Right hindlimb (tissue), 1 donor: ENCODE data around the gene ATAD2B.
"Not testable (repeated sequence)": the region's sequence is repeated elsewhere in the genome, so short reads cannot be mapped to it uniquely, and the experiment has no call there.

Experiments
- DNase-seq: peaks from one replicate; pipeline ENCODE4 v3.0.0-alpha.2; 2018

ATAD2B gene

GRCh38 chr2:23926750-23927571 lies at the start of gene ATAD2B:
Gene ATAD2B, minus strand, starts transcription at chr2:23927123. Its CDS starts 353 bp downstream, at chr2:23926770.
- DNase-seq: peak; percentile 97

DNA sequence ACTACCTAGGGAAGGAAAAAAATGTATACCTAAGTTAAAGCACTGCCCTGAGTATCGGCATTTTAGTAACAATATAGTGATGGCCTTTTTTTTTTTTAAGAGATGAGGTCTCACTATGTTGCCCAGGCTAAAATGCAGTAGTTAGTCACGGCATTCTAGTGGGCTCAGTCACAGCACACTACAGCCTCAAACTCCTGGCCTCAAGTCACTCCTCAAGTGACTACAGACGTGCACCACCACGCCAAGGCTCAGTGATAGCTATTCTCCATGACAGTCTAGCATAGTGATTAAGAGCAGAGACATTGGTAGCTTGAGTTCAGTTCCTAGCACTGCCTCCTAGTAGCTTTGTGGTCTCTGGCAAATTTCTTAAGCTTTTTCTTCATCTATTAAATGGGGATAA lies 40.9 kb upstream of the ATAD2B start:
- DNase-seq: no peak

DNA sequence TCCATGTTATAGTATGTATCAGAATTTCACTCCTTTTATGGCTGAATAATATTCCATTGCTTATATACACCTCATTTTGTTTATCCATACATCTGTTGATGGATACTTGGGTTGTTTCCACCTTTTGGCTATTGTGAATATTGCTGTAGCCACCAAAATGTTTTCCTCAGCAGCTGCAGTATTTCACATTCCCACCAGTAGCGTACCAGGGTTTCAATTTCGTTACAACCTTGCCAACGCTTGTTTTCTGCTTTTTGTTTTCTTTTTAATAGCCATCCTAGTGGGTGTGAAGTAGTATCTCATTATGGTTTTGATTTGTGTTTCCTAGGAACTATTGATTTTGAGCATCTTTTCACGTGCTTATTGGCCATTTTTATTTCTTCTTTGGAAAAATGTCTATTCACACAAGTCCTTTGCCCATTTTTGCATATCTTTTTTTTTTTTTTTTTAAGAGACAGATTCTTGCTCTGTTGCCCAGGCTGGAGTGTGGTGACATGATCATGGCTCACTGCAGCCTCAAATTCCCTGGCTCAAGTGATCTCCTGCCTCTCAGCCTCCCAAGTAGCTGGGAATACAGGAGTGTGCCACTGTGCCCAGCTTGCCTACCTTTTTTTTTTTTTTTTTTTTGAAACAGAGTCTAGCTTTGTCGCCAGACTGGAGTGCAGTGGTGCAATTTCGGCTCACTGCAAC lies 27.5 kb upstream of the ATAD2B start:
- DNase-seq: no peak

- no peak for DNase-seq
Measured at GRCh38 chr2:23953625-23954024, 26.7 kb upstream of the ATAD2B start.

DNA sequence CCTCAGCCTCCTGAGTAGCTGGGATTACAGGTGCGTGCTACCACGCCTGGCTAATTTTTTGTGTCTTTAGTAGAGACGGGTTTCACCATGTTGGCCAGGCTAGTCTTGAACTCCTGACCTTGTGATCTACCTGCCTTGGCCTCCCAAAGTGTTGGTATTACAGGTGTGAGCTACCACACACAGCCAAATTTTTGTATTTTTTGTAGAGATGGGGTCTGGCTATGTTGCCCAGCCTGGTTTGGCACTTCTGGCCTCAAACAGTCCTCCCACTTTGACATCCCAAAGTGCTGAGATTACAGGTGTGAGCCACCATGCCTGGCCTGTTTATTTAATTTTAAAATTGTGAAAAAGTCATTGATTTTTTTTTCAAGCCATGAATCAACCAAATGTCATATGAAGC lies 25.6 kb upstream of the ATAD2B start:
- DNase-seq: not testable (repeated sequence)

- DNase-seq: no peak
Measured at GRCh38 chr2:23947350-23947749, 20.4 kb upstream of the ATAD2B start.

- no peak for DNase-seq
Measured at GRCh38 chr2:23944976-23945375, 18.1 kb upstream of the ATAD2B start.

DNA sequence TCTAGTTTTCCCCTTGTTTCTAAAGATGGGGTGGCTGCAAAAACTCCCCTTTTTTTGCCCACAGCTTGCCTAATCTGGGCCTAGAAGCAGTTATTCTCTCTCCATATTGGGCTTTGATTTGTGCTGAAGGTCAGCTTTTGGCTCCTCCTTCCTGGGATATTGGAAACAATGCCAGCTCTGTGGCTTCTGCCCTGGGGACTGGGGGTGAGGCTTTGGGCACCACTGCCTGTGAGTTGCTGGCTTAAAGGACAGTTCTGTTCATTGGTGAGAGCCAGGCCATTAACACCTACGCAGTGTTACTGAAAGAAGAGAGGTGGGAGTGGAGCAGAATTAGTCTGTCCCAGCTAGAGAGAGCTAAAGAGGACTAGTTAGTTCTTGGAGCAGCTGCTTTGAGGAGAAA lies 17.6 kb upstream of the ATAD2B start:
- peak; percentile 32 for DNase-seq

DNA sequence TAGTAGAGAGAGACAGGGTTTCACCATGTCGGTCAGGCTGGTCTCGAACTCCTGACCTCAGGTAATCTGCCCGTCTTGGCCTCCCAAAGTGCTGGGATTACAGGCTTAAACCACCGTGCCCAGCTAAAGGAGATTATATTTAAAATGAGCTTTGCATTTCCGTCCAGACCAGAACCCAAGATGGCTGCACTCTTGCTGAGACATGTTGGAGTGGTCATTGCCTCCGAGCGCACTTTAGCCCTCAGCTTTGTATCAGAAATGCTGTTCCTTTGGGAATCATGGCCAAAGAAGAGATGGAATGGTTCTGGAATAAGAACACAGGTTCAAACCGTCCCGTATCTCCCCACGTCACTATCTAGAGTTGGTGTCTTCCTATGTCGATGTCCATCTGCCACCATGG lies 16.7 kb upstream of the ATAD2B start:
- DNase-seq: no peak

DNA sequence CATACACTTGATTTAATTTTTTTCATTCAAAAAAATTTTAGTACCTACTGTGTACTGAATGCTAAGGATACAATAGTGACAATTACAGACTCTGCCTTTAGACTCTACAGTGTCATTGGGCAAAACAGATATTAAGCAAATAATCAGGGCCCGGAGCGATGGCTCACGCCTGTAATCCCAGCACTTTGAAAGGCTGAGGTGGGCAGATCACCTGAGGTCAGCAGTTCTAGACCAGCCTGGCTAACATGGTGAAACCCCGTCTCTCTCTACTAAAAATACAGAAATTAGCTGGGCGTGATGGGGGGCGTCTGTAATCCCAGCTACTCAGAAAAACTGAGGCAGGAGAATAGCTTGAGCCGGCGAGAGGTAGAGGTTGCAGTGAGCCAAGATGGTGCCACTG lies 14.7 kb upstream of the ATAD2B start:
- no peak for DNase-seq

DNA sequence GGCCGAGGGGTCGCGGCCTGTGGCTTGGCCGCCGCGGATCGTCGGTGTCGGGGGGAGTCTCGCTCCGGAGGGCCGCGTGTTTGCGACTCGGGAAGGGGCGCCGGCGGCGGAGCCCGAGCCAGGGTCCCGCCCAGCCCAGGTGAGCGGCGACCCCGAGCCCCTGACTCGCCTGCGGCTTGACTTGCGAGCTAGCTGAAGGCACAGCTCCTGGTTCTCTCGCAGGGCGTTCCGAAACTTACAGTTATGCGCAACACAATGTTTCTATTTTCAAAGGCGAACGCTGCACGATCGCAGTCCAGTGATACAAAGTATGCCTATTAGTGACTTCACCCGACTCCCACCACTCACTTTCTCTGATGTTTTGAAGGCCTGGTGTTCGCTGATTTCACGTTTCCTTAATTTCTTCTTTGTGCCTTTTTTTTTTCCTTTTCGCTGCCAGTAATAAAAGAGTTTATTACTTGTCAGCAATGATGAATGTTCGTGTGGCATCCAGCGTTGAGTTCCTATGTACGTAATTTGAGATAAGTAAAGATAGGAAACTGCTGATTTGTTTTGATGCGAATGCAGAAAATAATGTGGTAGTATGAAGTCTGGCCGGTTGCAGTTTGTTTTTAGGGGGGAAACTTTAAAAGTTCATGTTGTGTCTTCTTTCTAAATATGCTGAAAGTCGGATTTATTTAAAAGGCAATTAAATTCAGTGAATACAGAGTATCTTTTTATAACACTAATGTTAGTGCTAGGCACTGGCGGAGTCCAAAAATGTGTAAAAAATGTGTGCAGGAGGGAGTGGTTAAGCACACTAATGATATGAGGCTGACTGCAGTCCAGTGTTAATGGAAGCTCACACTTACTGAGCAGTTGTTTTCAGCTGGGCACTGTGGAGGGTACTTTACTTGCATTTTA lies 14.0 kb upstream of the ATAD2B start:
- DNase-seq: no peak

DNA sequence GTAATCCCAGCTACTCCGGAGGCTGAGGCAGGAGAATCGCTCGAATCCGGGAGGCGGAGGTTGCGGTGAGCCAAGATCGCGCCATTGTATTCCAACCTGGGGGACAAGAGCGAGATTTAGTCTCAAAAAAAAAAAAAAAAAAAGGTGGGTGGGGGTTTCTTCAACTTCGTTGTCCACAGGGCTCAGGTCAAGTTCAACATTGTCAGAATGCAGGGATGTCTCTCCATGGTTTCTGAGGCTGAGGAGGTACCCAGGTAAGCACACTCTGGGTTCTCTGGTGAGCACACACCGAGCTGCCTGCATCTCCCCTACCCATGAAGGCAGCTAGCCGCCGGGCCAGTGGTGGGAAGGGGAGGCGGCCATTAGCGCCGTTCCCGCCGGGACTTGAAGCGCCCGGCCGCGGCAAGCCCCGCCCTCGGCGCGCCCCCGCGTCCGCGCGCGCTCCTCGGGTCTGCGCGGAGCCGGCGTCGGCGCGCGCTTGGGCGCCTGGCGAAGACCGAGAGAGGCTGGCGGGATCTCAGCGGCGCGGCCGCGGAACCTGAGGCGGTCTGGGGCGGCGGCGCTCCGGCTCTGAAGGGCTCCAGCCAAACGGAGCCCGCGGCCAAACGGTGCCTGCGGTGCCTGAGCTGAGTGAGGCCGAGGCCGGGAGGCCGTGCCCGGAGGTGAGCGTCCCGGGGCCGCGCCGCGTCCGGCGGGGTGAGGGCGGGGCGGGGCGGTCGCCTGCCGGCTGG lies 13.2 kb upstream of the ATAD2B start, which contains the start of gene UBXN2A:
TSS of gene UBXN2A (plus strand) at position 477 of the 731 bp plus-strand sequence. CDS start 17,852 bp downstream, outside the sequence.
- DNase-seq: peak; percentile 90

DNA sequence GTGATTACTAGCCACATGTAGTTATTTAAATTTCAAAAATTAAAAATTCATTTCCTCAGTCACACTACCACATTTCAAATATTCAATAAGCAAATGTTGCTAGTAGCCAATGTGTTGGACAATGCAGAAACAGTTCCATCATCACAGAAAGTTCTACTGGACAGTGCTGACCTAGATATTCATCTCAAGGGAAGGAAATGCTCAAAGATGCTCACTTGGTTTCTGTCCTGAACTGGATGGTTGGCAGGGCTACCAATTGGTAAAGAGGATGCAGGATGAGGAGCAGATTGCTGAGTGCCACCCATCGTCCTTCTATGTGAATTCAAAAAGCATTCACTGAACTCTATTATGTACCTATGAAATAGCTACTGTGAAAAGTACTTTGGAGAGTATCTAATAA lies 7.3 kb upstream of the ATAD2B start:
- DNase-seq: no peak

GRCh38 chr2:23926290-23926749 lies 603 bp downstream of the ATAD2B start:
- DNase-seq: peak; percentile 74

DNA sequence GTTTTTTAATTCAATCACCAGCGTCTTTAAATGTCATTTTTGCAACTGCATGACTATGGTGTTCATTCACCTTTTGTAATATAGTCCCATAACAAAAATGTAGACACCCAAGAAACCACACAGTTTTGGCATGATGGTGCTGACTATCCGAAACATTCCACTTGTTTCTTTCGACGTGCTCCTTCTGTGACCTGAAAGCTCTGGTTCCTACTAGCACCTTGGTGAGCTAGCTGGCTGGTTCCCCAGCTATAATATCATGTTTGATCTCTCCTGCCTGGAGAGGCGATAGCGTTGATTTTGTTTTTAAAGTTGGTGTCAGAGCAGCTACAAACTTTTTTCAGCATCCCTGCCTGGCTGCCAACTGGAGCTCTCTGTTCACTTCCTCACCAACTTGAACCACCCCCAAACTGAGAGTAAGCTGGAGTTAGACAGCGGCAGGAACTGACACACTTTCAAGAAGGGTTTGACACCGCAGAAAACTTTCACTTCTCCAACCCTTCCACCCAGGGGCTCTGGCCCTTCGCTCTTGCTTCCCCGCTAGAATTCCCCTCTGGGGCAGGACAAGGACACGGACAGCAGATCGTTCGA lies 1.1 kb downstream of the ATAD2B start:
- no peak for DNase-seq

GRCh38 chr2:23924589-23925359 lies 2.1 kb downstream of the ATAD2B start:
- DNase-seq: no peak

- DNase-seq: no peak
Measured at GRCh38 chr2:23918837-23919489, 8.0 kb downstream of the ATAD2B start.

DNA sequence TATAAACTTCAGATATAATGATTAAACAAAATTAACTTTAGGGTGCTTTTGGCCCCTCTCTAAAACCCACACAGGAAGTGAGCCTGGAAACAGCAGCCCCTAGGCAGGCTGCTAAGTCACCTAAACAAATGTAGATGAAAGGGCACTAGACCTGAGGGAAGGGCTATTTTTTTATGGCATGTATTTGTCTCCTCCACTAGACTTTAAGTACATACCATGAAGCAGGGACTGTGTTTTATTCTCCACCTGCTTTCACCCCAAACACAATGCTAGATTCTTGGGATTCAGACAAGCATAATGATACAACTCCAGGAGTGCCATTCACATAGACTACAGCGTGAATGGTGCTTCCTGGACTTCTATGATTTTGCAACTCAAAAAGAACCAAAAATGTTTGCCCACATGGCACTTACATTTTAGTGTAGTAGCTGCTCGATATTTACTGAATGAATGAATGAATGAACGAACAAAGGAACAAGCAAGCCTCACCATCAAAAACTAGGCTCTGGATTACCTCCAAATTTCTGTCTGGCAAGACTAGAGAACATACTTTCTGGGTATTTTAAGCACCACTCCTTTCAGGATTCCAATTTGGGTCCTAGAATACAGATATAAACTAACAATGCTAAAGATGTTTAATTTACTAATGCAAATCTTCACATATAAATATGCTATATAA lies 10.1 kb downstream of the ATAD2B start:
- DNase-seq: no peak

DNA sequence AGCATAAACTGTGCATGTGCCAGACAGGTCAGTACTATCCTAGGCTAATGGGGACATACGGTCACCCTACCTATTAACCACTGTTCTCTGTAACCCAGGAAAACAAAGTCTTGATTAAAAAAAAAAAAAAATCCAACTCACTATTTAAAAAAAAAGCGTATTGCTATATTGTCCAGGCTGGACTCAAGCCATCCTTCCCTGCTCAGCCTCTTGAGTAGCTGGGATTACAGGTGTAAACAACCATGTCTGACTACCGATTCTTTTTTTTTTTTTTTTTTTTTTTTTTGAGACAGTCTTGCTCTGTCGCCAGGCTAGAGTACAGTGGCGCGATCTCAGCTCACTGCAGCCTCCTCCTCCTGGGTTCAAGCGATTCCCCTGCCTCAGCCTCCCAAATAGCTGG lies 11.6 kb downstream of the ATAD2B start:
- DNase-seq: no peak

DNA sequence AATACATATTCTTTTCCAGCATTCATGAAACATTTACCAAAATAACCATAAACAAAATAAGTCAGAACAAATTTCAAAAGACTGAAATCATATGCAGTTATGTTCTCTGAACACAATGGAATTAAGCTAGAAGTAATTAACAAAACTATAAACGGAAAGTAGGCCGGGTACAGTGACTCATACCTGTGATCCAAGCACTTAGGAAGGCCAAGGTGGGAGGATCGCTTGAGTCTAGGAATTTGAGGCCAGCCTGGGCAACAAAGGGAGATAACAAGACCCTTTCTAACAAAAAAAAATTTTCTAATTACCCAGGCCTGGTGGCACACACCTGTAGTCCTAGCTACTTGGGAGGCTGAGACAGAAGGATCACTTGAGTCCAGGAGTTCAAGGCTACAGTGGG lies 14.9 kb downstream of the ATAD2B start:
- no peak for DNase-seq
